HepG2 (cell line): Measurements from ENCODE around the gene AK2. TPM values are rescaled to one million over a fixed set of nuclear protein-coding genes. Genes with fewer than 3 reads are reported as not detected.
A peak's percentile ranks its signal among the peaks of the same experiment; 100 is the strongest.

Experiments used
- CEBPB ChIP-seq: IDR thresholded peaks from 2 replicates; pipeline ENCODE4 v1.6.1; 2011; ENCODE audit warnings: low read depth, low read length, improper control_type of control experiment, borderline replicate concordance
- KDM2A ChIP-seq: sonication (generic); formaldehyde crosslinking; IDR thresholded peaks from 2 replicates; pipeline ENCODE4 v1.4.0; 2020; ENCODE audit warnings: low read depth, missing genetic modification reagents, borderline replicate concordance
- RARA ChIP-seq: IDR thresholded peaks from 2 replicates; pipeline ENCODE4 v1.6.1; 2016; ENCODE audit warnings: missing genetic modification reagents, missing compliant biosample characterization
- SAP130 ChIP-seq: IDR thresholded peaks from 2 replicates; pipeline ENCODE4 v1.6.1; 2016; ENCODE audit warnings: low read depth
- SOX6 ChIP-seq, 2 experiments: fragments of 450-650 bp in 1 of 2; sonication (generic) in 1 of 2; formaldehyde crosslinking in 1 of 2; IDR thresholded peaks; 2 replicates each; pipeline versions ENCODE4 v1.4.0 to v1.6.1; 2017 to 2020; ENCODE audit warnings: antibody characterized with exemption in 1 of 2, mild to moderate bottlenecking in 1 of 2, missing genetic modification reagents in 1 of 2
- STAG1 ChIP-seq: sonication (generic); formaldehyde crosslinking; IDR thresholded peaks from 2 replicates; pipeline ENCODE4 v1.4.0; 2020; ENCODE audit warnings: missing genetic modification reagents
- polyA plus RNA-seq, 8 experiments: library from polyadenylated mRNA; depleted of rRNA in 3 of 8; stranded (reverse) in 7 of 8; unstranded in 1 of 8; fragments of >200 nt; fragmentation: Illumina TruSeq in 4 of 8; extraction: Trizol in 4 of 8; gene quantifications; 2 replicates each; pipeline versions ENCODE4 v1.2.1 to v1.2.3, GENCODE V29; 2011 to 2016; ENCODE audit warnings: low read depth in 4 of 8, missing spikeins in 1 of 8, mixed read lengths in 1 of 8; ENCODE audit not compliant: insufficient read depth in 1 of 8
- total RNA-seq, 5 experiments: library from RNA; depleted of rRNA; stranded (reverse); fragments of >200 nt; fragmentation: Illumina TruSeq; extraction: Trizol; gene quantifications; 2 replicates each; pipeline ENCODE4 v1.2.3, GENCODE V29; 2016; ENCODE audit warnings: low read depth in 1 of 5
- TF ChIP-seq, protein P1 (sequence below): sonication (generic); formaldehyde crosslinking; conservative IDR thresholded peaks from 2 replicates; pipeline ENCODE4 v1.8.1; 2023; ENCODE audit warnings: missing genetic modification reagents
- TF ChIP-seq, protein P2 (sequence below), 2 experiments: sonication (generic) in 1 of 2; formaldehyde crosslinking in 1 of 2; IDR thresholded peaks; 2 replicates each; pipeline versions ENCODE4 v1.4.0 to v1.6.1; 2018 to 2020; ENCODE audit warnings: missing genetic modification reagents in 2 of 2, borderline replicate concordance in 1 of 2, low read depth in 1 of 2, mild to moderate bottlenecking in 1 of 2, missing biosample characterization in 1 of 2
- TF ChIP-seq, protein P3 (sequence below): sonication (generic); formaldehyde crosslinking; IDR thresholded peaks from 2 replicates; pipeline ENCODE4 v1.5.1; 2020; ENCODE audit warnings: mild to moderate bottlenecking, missing genetic modification reagents, borderline replicate concordance
- TF ChIP-seq, protein P4 (sequence below): sonication (generic); formaldehyde crosslinking; IDR thresholded peaks from 2 replicates; pipeline ENCODE4 v1.8.0; 2022; ENCODE audit warnings: missing genetic modification reagents, mild to moderate bottlenecking, borderline replicate concordance
- TF ChIP-seq, protein P5 (sequence below): sonication (generic); formaldehyde crosslinking; conservative IDR thresholded peaks from 2 replicates; pipeline ENCODE4 v1.4.0; 2020; ENCODE audit warnings: missing genetic modification reagents
- TF ChIP-seq, protein P6 (sequence below), 2 experiments: fragments of 450-650 bp in 1 of 2; sonication (generic) in 1 of 2; formaldehyde crosslinking; IDR thresholded peaks; 2 replicates each; pipeline versions ENCODE4 v1.5.0 to v1.8.0; 2020 to 2022; ENCODE audit warnings: mild to moderate bottlenecking in 1 of 2, missing genetic modification reagents in 1 of 2
- TF ChIP-seq, protein P7 (sequence below): sonication (generic); formaldehyde crosslinking; IDR thresholded peaks from 2 replicates; pipeline ENCODE4 v1.4.0; 2020; ENCODE audit warnings: missing genetic modification reagents

The AK2 gene
- total and polyA plus RNA-seq, 2 of the 13 experiments (the other 11 are each of a cell fraction or from before 2014, with no cell fraction given), result 170 to 188 TPM

DNA sequence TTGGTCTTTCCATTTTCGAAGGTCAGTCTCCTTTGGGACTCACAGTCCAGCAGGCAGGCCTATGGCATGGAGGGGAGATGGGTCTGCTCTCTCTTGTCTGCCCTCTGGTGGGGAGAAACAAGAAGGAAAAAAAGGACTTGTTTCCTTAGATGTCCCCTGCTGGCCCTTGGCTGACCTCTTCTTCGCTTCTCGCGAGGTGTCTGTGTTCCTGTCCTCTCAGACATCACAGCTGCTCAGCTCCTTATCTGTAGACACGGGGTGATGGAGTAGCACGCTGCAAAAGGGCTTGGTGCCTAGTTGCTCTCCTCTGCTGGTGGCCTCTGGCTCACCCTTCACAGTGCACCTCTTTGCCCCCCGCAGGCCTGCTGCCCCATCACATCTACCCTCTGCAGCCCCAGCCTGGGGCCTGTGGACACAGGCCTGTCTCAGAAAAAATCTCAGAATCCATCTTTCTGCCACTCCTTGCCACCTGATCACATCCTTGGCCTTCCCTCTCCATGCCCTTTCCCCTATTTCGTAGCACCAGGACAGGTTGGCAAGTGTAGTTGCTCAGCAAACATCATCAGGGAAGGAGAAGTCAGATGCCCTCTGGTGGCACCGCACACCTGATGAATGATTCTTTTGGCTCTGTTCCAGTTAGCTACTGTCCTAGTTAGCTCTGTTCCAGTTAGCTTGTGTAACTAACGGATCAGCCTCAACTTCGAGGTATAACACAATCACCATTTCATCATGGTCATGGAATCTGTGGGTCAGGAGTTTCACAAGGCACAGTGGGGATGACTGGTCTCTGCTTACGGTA lies 18.7 kb upstream of the AK2 start (continued):
- TF ChIP-seq, protein P1, sequence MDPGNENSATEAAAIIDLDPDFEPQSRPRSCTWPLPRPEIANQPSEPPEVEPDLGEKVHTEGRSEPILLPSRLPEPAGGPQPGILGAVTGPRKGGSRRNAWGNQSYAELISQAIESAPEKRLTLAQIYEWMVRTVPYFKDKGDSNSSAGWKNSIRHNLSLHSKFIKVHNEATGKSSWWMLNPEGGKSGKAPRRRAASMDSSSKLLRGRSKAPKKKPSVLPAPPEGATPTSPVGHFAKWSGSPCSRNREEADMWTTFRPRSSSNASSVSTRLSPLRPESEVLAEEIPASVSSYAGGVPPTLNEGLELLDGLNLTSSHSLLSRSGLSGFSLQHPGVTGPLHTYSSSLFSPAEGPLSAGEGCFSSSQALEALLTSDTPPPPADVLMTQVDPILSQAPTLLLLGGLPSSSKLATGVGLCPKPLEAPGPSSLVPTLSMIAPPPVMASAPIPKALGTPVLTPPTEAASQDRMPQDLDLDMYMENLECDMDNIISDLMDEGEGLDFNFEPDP (CRISPR knock-in tag), result no peak
- TF ChIP-seq CEBPB (peak; percentile 65; the same call in 1 of the 2 replicates), RARA (peak; percentile 85), SAP130 (CRISPR knock-in tag) (peak; percentile 48; the same call in 1 of the 2 replicates), SOX6 (IDR thresholded peaks at IDR 0.05) (no peak), SOX6 (CRISPR knock-in tag; IDR thresholded peaks at IDR 0.05) (peak; percentile 37), STAG1 (CRISPR knock-in tag) (peak; percentile 74), KDM2A (CRISPR knock-in tag) (peak; percentile 40; the same call in 1 of the 2 replicates)
- TF ChIP-seq, protein P2, sequence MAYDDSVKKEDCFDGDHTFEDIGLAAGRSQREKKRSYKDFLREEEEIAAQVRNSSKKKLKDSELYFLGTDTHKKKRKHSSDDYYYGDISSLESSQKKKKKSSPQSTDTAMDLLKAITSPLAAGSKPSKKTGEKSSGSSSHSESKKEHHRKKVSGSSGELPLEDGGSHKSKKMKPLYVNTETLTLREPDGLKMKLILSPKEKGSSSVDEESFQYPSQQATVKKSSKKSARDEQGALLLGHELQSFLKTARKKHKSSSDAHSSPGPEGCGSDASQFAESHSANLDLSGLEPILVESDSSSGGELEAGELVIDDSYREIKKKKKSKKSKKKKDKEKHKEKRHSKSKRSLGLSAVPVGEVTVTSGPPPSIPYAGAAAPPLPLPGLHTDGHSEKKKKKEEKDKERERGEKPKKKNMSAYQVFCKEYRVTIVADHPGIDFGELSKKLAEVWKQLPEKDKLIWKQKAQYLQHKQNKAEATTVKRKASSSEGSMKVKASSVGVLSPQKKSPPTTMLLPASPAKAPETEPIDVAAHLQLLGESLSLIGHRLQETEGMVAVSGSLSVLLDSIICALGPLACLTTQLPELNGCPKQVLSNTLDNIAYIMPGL (CRISPR knock-in tag; IDR thresholded peaks at IDR 0.05; ENCODE audit: borderline replicate concordance in 1 of 2, low read depth in 1 of 2), result no peak
- TF ChIP-seq, protein P3, sequence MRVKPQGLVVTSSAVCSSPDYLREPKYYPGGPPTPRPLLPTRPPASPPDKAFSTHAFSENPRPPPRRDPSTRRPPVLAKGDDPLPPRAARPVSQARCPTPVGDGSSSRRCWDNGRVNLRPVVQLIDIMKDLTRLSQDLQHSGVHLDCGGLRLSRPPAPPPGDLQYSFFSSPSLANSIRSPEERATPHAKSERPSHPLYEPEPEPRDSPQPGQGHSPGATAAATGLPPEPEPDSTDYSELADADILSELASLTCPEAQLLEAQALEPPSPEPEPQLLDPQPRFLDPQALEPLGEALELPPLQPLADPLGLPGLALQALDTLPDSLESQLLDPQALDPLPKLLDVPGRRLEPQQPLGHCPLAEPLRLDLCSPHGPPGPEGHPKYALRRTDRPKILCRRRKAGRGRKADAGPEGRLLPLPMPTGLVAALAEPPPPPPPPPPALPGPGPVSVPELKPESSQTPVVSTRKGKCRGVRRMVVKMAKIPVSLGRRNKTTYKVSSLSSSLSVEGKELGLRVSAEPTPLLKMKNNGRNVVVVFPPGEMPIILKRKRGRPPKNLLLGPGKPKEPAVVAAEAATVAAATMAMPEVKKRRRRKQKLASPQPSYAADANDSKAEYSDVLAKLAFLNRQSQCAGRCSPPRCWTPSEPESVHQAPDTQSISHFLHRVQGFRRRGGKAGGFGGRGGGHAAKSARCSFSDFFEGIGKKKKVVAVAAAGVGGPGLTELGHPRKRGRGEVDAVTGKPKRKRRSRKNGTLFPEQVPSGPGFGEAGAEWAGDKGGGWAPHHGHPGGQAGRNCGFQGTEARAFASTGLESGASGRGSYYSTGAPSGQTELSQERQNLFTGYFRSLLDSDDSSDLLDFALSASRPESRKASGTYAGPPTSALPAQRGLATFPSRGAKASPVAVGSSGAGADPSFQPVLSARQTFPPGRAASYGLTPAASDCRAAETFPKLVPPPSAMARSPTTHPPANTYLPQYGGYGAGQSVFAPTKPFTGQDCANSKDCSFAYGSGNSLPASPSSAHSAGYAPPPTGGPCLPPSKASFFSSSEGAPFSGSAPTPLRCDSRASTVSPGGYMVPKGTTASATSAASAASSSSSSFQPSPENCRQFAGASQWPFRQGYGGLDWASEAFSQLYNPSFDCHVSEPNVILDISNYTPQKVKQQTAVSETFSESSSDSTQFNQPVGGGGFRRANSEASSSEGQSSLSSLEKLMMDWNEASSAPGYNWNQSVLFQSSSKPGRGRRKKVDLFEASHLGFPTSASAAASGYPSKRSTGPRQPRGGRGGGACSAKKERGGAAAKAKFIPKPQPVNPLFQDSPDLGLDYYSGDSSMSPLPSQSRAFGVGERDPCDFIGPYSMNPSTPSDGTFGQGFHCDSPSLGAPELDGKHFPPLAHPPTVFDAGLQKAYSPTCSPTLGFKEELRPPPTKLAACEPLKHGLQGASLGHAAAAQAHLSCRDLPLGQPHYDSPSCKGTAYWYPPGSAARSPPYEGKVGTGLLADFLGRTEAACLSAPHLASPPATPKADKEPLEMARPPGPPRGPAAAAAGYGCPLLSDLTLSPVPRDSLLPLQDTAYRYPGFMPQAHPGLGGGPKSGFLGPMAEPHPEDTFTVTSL (CRISPR knock-in tag), result no peak; the same call in 1 of the 2 replicates
- TF ChIP-seq, protein P4, sequence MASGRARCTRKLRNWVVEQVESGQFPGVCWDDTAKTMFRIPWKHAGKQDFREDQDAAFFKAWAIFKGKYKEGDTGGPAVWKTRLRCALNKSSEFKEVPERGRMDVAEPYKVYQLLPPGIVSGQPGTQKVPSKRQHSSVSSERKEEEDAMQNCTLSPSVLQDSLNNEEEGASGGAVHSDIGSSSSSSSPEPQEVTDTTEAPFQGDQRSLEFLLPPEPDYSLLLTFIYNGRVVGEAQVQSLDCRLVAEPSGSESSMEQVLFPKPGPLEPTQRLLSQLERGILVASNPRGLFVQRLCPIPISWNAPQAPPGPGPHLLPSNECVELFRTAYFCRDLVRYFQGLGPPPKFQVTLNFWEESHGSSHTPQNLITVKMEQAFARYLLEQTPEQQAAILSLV (CRISPR knock-in tag), result peak; percentile 59; the same call in 1 of the 2 replicates
- TF ChIP-seq, protein P5, sequence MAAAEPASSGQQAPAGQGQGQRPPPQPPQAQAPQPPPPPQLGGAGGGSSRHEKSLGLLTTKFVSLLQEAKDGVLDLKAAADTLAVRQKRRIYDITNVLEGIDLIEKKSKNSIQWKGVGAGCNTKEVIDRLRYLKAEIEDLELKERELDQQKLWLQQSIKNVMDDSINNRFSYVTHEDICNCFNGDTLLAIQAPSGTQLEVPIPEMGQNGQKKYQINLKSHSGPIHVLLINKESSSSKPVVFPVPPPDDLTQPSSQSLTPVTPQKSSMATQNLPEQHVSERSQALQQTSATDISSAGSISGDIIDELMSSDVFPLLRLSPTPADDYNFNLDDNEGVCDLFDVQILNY (CRISPR knock-in tag), result no peak
- TF ChIP-seq, protein P6, sequence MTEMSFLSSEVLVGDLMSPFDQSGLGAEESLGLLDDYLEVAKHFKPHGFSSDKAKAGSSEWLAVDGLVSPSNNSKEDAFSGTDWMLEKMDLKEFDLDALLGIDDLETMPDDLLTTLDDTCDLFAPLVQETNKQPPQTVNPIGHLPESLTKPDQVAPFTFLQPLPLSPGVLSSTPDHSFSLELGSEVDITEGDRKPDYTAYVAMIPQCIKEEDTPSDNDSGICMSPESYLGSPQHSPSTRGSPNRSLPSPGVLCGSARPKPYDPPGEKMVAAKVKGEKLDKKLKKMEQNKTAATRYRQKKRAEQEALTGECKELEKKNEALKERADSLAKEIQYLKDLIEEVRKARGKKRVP (CRISPR knock-in tag; IDR thresholded peaks at IDR 0.05), result peak in 1 of 2 experiments; percentile 40; a peak in 1 of 4 replicates
- TF ChIP-seq, protein P7, sequence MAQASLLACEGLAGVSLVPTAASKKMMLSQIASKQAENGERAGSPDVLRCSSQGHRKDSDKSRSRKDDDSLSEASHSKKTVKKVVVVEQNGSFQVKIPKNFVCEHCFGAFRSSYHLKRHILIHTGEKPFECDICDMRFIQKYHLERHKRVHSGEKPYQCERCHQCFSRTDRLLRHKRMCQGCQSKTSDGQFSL (CRISPR knock-in tag), result no peak
